ENCODE results near the gene PPP2R3B. TPM values are rescaled to one million over a fixed set of nuclear protein-coding genes. Genes with fewer than 3 reads are reported as not detected.

The PPP2R3B gene
- polyA plus RNA-seq, 1 donor (not counting 4 experiments of a cell fraction or from before 2014, with no cell fraction given), result 6.6 TPM

DNA sequence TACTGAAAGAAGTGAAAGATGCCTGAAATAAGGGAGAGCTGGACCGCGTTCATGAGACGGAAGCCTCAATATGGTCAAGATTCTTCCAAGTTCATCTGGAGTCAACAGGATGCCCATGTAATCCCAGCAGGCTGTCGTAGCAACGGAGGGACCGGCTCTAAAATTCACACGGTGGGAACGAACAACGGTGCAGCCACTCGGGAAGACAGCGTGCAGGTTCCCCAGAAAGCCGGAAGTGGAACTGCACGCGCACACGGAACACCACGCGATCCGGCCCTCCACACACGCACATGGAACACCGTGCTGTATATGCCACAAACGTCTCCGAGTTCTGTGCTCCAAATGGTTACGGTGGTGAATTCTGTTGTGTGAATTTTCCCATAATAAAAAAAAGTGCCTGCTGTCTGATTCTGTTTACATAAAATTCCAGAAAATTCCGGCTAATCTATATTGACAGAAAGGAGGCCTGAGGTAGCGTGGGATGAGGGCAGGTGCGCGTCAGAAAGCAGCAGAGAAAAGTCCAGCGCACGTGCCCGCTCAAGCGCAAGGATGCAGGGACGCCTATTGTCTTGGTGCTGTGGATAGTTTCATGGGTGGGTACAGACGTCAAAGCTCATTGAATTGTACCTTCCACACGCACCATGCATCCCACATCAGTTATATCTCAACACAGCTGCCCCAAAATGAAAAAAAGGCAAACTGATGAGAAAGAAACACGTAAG, 31.2 kb downstream of the PPP2R3B start:
- peaks cover under 1 to 3% of the 10 kb centered on the region in 2 experiments for H3K36me3 ChIP-seq (ENCODE audit: control insufficient read depth in 2 of 2, extremely low read depth in 1 of 2, insufficient read depth in 2 of 2, low read length in 2 of 2)
- no peak for TF ChIP-seq EZH2 (IDR thresholded peaks at IDR 0.05; ENCODE audit: low read length)
- TF ChIP-seq, protein P1, sequence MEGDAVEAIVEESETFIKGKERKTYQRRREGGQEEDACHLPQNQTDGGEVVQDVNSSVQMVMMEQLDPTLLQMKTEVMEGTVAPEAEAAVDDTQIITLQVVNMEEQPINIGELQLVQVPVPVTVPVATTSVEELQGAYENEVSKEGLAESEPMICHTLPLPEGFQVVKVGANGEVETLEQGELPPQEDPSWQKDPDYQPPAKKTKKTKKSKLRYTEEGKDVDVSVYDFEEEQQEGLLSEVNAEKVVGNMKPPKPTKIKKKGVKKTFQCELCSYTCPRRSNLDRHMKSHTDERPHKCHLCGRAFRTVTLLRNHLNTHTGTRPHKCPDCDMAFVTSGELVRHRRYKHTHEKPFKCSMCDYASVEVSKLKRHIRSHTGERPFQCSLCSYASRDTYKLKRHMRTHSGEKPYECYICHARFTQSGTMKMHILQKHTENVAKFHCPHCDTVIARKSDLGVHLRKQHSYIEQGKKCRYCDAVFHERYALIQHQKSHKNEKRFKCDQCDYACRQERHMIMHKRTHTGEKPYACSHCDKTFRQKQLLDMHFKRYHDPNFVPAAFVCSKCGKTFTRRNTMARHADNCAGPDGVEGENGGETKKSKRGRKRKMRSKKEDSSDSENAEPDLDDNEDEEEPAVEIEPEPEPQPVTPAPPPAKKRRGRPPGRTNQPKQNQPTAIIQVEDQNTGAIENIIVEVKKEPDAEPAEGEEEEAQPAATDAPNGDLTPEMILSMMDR (optimal IDR thresholded peaks at IDR 0.05 in 1 of 3, IDR thresholded peaks at IDR 0.05 in 1 of 3, conservative IDR thresholded peaks at IDR 0.05 in 1 of 3; ENCODE audit: extremely low read depth in 1 of 3, insufficient read depth in 2 of 3, low read length in 3 of 3), result no peak
- H3K4me1 ChIP-seq (ENCODE audit: control insufficient read depth, extremely low read depth, insufficient read depth, low read length), result no peaks in the 10 kb centered on the region
- no peak overlapping the region for H3K9ac ChIP-seq (ENCODE audit: control insufficient read depth, extremely low read depth, insufficient read depth, low read length)
- H4K20me1 ChIP-seq (ENCODE audit: control insufficient read depth, extremely low read depth, insufficient read depth, low read length), result no peaks in the 10 kb centered on the region
- DNase-seq (ENCODE audit: low read depth, low spot score), result no peak
- H3K9me3 ChIP-seq (ENCODE audit: control insufficient read depth, low read depth, low read length), result peaks cover 1% of the 10 kb centered on the region
- no peak overlapping the region for H3K4me2 ChIP-seq (ENCODE audit: control insufficient read depth, extremely low read depth, insufficient read depth, low read depth, low read length)
- H3K9me1 ChIP-seq (ENCODE audit: control insufficient read depth, extremely low read depth, insufficient read depth, low read length), result no peaks in the 10 kb centered on the region
- dilution Hi-C loops (cut with MboI; ENCODE audit: extremely low pct_ligation_motif_present, low sequenced_read_pairs), result no loop called here
- no peak overlapping the region for H2AFZ ChIP-seq (ENCODE audit: control insufficient read depth, low read length)
- no peaks in the 10 kb centered on the region for H3K27me3 ChIP-seq (ENCODE audit: control insufficient read depth, extremely low read depth, insufficient read depth, low read length)
- FAIRE-seq, result no peak
- no peaks in the 10 kb centered on the region for H3K79me2 ChIP-seq (ENCODE audit: control insufficient read depth, insufficient read depth, low read length)
- no peak overlapping the region for H3K27ac ChIP-seq (ENCODE audit: control insufficient read depth, insufficient read depth, low read length)
- no peak overlapping the region for H3K4me3 ChIP-seq (ENCODE audit: control insufficient read depth in 2 of 3, extremely low read depth in 1 of 3, insufficient read depth in 2 of 3, low read depth in 1 of 3, low read length in 3 of 3)

- no peaks in the 10 kb centered on the region for H3K9me3 ChIP-seq (ENCODE audit: control insufficient read depth, low read depth, low read length)
- DNase-seq (ENCODE audit: low read depth, low spot score), result no peak
- peaks cover 1 to 3% of the 10 kb centered on the region in 2 experiments for H3K36me3 ChIP-seq (ENCODE audit: control insufficient read depth in 2 of 2, extremely low read depth in 1 of 2, insufficient read depth in 2 of 2, low read length in 2 of 2)
- dilution Hi-C loops (cut with MboI; ENCODE audit: extremely low pct_ligation_motif_present, low sequenced_read_pairs), result no loop called here
- H3K27ac ChIP-seq (ENCODE audit: control insufficient read depth, insufficient read depth, low read length), result no peak overlapping the region
- H3K79me2 ChIP-seq (ENCODE audit: control insufficient read depth, insufficient read depth, low read length), result no peaks in the 10 kb centered on the region
- H3K9me1 ChIP-seq (ENCODE audit: control insufficient read depth, extremely low read depth, insufficient read depth, low read length), result no peaks in the 10 kb centered on the region
- no peaks in the 10 kb centered on the region for H3K27me3 ChIP-seq (ENCODE audit: control insufficient read depth, extremely low read depth, insufficient read depth, low read length)
- H3K4me1 ChIP-seq (ENCODE audit: control insufficient read depth, extremely low read depth, insufficient read depth, low read length), result no peaks in the 10 kb centered on the region
- H2AFZ ChIP-seq (ENCODE audit: control insufficient read depth, low read length), result no peak overlapping the region
- TF ChIP-seq EZH2 (IDR thresholded peaks at IDR 0.05; ENCODE audit: low read length), result no peak
- TF ChIP-seq, protein P1 (optimal IDR thresholded peaks at IDR 0.05 in 1 of 3, IDR thresholded peaks at IDR 0.05 in 1 of 3, conservative IDR thresholded peaks at IDR 0.05 in 1 of 3; ENCODE audit: extremely low read depth in 1 of 3, insufficient read depth in 2 of 3, low read length in 3 of 3), result no peak
- no peak overlapping the region for H3K4me2 ChIP-seq (ENCODE audit: control insufficient read depth, extremely low read depth, insufficient read depth, low read depth, low read length)
- H3K4me3 ChIP-seq (ENCODE audit: control insufficient read depth in 2 of 3, extremely low read depth in 1 of 3, insufficient read depth in 2 of 3, low read depth in 1 of 3, low read length in 3 of 3), result no peak overlapping the region
- H4K20me1 ChIP-seq (ENCODE audit: control insufficient read depth, extremely low read depth, insufficient read depth, low read length), result no peaks in the 10 kb centered on the region
- no peak overlapping the region for H3K9ac ChIP-seq (ENCODE audit: control insufficient read depth, extremely low read depth, insufficient read depth, low read length)
- no peak for FAIRE-seq
Measured at GRCh38 chrX:353566-354535, 32.9 kb downstream of the PPP2R3B start.
